IMR-90 (cell line): ENCODE measurements around the gene ANKRD1. TPM values are rescaled to one million over a fixed set of nuclear protein-coding genes. Genes with fewer than 3 reads are reported as not detected.
A peak's percentile ranks its signal among the peaks of the same experiment; 100 is the strongest.

Source experiments
- ATAC-seq: fragments of 200-7000 bp; cut with Tn5 transposase; 2 replicates; pipeline ENCODE4 v1.9.1; 2020; ENCODE audit warnings: low read depth, mild to moderate bottlenecking, moderate library complexity
- BruUV-seq: library from RNA; stranded (reverse); fragments of 400-500 nt; replicated peaks from 2 replicates; lab custom pipeline; 2021; lab: Mats Ljungman, UMichigan
- CTCF ChIA-PET: fragments of 300-600 bp; formaldehyde crosslinking; extraction: SDS; loops from one replicate; lab custom pipeline; 2021; ENCODE audit warnings: antibody characterized with exemption; lab: Yijun Ruan, JAX
- POLR2A ChIA-PET: fragments of 300-600 bp; sonication (Branson Sonifier 250); formaldehyde crosslinking; loops from one replicate; lab custom pipeline; 2022; ENCODE audit warnings: antibody characterized with exemption; ENCODE audit not compliant: unreplicated experiment; lab: Charles Lee
- DNase-seq: peaks from one replicate; pipeline ENCODE4 v3.0.0; 2013
- H2AFZ ChIP-seq: replicated peaks from 2 replicates; pipeline ENCODE3; 2013; ENCODE audit warnings: low read length, mild to moderate bottlenecking; ENCODE audit not compliant: poor library complexity
- H2AK5ac ChIP-seq: 2 replicates; pipeline ENCODE4 v1.6.1; 2013; ENCODE audit warnings: low read depth, low read length, inconsistent platforms
- H2AK9ac ChIP-seq: replicated peaks from 2 replicates; pipeline ENCODE3; 2013; ENCODE audit warnings: mild to moderate bottlenecking, low read depth, low read length, moderate library complexity; ENCODE audit not compliant: poor library complexity
- H2BK120ac ChIP-seq: 2 replicates; pipeline ENCODE4 v1.6.1; 2013; ENCODE audit warnings: low read depth, low read length, inconsistent platforms
- H2BK15ac ChIP-seq: 3 replicates; pipeline ENCODE4 v1.6.1; 2013; ENCODE audit warnings: low read depth, low read length, inconsistent platforms
- H2BK20ac ChIP-seq: 2 replicates; pipeline ENCODE4 v1.6.1; 2013; ENCODE audit warnings: low read depth, mild to moderate bottlenecking, inconsistent platforms, low read length, moderate library complexity
- H2BK5ac ChIP-seq: 2 replicates; pipeline ENCODE4 v1.6.1; 2013; ENCODE audit warnings: mild to moderate bottlenecking, low read depth, low read length, inconsistent platforms; ENCODE audit not compliant: poor library complexity, severe bottlenecking
- H3K14ac ChIP-seq: replicated peaks from 2 replicates; pipeline ENCODE4 v1.6.1; 2013; ENCODE audit warnings: low read depth, low read length, inconsistent platforms
- H3K18ac ChIP-seq: 2 replicates; pipeline ENCODE4 v1.6.1; 2013; ENCODE audit warnings: low read depth, low read length, control low read depth
- H3K23ac ChIP-seq: 2 replicates; pipeline ENCODE4 v1.6.1; 2013; ENCODE audit warnings: low read depth, low read length, inconsistent platforms
- H3K27ac ChIP-seq: 2 replicates; pipeline ENCODE4 v1.5.1; 2013; ENCODE audit warnings: mild to moderate bottlenecking, control low read depth, low read length; ENCODE audit not compliant: insufficient read depth
- H3K27me3 ChIP-seq: 2 replicates; pipeline ENCODE4 v1.6.1; 2013; ENCODE audit warnings: low read length; ENCODE audit not compliant: control insufficient read depth, insufficient read depth
- H3K36me3 ChIP-seq: 2 replicates; pipeline ENCODE4 v1.6.1; 2013; ENCODE audit warnings: low read length, mixed read lengths; ENCODE audit not compliant: control insufficient read depth, insufficient read depth
- H3K4ac ChIP-seq: 2 replicates; pipeline ENCODE4 v1.6.1; 2013; ENCODE audit warnings: low read depth, low read length, inconsistent platforms
- H3K4me1 ChIP-seq: 2 replicates; pipeline ENCODE4 v1.6.1; 2013; ENCODE audit warnings: low read length, mixed read lengths; ENCODE audit not compliant: control insufficient read depth, insufficient read depth
- H3K4me2 ChIP-seq: 2 replicates; pipeline ENCODE4 v1.6.1; 2013; ENCODE audit warnings: low read depth, mild to moderate bottlenecking, control low read depth, low read length, moderate library complexity
- H3K4me3 ChIP-seq: 2 replicates; pipeline ENCODE4 v1.5.1; 2013; ENCODE audit warnings: low read depth, mild to moderate bottlenecking, control low read depth, low read length, moderate library complexity; ENCODE audit not compliant: insufficient read depth
- H3K56ac ChIP-seq: 2 replicates; pipeline ENCODE4 v1.6.1; 2013; ENCODE audit warnings: low read length, inconsistent platforms; ENCODE audit not compliant: insufficient read depth; ENCODE audit errors: extremely low read depth
- H3K79me1 ChIP-seq, 2 experiments: 2 replicates each; pipeline ENCODE4 v1.6.1; 2013; ENCODE audit warnings: low read length in 2 of 2, inconsistent platforms in 1 of 2, low read depth in 1 of 2
- H3K9ac ChIP-seq: 2 replicates; pipeline ENCODE4 v1.6.1; 2013; ENCODE audit warnings: low read depth, low read length, control low read depth
- H3K9me1 ChIP-seq: 2 replicates; pipeline ENCODE4 v1.6.1; 2013; ENCODE audit warnings: low read length, inconsistent platforms; ENCODE audit not compliant: insufficient read depth
- H3K9me3 ChIP-seq: 2 replicates; pipeline ENCODE4 v1.6.1; 2013; ENCODE audit warnings: low read length; ENCODE audit not compliant: control insufficient read depth, insufficient read depth
- H4K20me1 ChIP-seq: 2 replicates; pipeline ENCODE4 v1.6.1; 2013; ENCODE audit warnings: low read length, inconsistent platforms; ENCODE audit not compliant: insufficient read depth
- H4K5ac ChIP-seq: 2 replicates; pipeline ENCODE4 v1.6.1; 2013; ENCODE audit warnings: mild to moderate bottlenecking, low read depth, low read length, control low read depth
- H4K8ac ChIP-seq, 2 experiments: 2 replicates each; pipeline ENCODE4 v1.6.1; 2013; ENCODE audit warnings: low read depth in 2 of 2, low read length in 2 of 2, control low read depth in 1 of 2, inconsistent platforms in 1 of 2
- H4K91ac ChIP-seq: 2 replicates; pipeline ENCODE4 v1.6.1; 2013; ENCODE audit warnings: low read depth, low read length, inconsistent platforms; ENCODE audit not compliant: insufficient read depth
- BHLHE40 ChIP-seq: fragments of 150-350 bp; IDR thresholded peaks from 2 replicates; pipeline ENCODE4 v1.6.1; 2016; ENCODE audit warnings: mild to moderate bottlenecking, low read depth, low read length
- CTCF ChIP-seq: conservative IDR thresholded peaks from 2 replicates; pipeline ENCODE4 v1.5.1; 2012; ENCODE audit warnings: mild to moderate bottlenecking, low read depth, low read length, improper control_type of control experiment
- ELK1 ChIP-seq: fragments of 150-350 bp; IDR thresholded peaks from 2 replicates; pipeline ENCODE4 v1.6.1; 2016; ENCODE audit warnings: low read depth, mild to moderate bottlenecking, low read length, moderate library complexity, borderline replicate concordance
- FOS ChIP-seq: fragments of 150-350 bp; IDR thresholded peaks from 2 replicates; pipeline ENCODE4 v1.6.1; 2016; ENCODE audit warnings: low read depth, low read length
- MAFK ChIP-seq: IDR thresholded peaks from 2 replicates; pipeline ENCODE4 v1.6.1; 2012; ENCODE audit warnings: low read depth, low read length, improper control_type of control experiment
- MAZ ChIP-seq: IDR thresholded peaks from 2 replicates; pipeline ENCODE4 v1.6.1; 2012; ENCODE audit warnings: low read depth, mild to moderate bottlenecking, low read length, improper control_type of control experiment, moderate library complexity, borderline replicate concordance
- MXI1 ChIP-seq: IDR thresholded peaks from 2 replicates; pipeline ENCODE4 v1.6.1; 2012; ENCODE audit warnings: low read depth, mild to moderate bottlenecking, low read length, moderate library complexity, borderline replicate concordance
- NFE2L2 ChIP-seq: fragments of 150-350 bp; IDR thresholded peaks from 2 replicates; pipeline ENCODE4 v1.6.1; 2016; ENCODE audit warnings: low read depth, mild to moderate bottlenecking, low read length
- RCOR1 ChIP-seq: IDR thresholded peaks from 2 replicates; pipeline ENCODE4 v1.6.1; 2012; ENCODE audit warnings: mild to moderate bottlenecking, low read length, improper control_type of control experiment; ENCODE audit not compliant: insufficient replicate concordance
- SMC3 ChIP-seq: fragments of 150-350 bp; IDR thresholded peaks from 2 replicates; pipeline ENCODE4 v1.6.1; 2016; ENCODE audit warnings: low read depth, mild to moderate bottlenecking, antibody characterized with exemption, low read length, moderate library complexity
- USF2 ChIP-seq: fragments of 150-350 bp; IDR thresholded peaks from 2 replicates; pipeline ENCODE4 v1.6.1; 2017; ENCODE audit warnings: mild to moderate bottlenecking, antibody characterized with exemption, low read length, low read depth
- WGBS, 2 experiments: methylation state at CpG; one replicate each; pipeline versions ENCODE4 v1.1.5 to v1.1.7; 2013; ENCODE audit warnings: missing lambda C conversion rate in 2 of 2; ENCODE audit not compliant: insufficient read length in 1 of 2; ENCODE audit errors: extremely low coverage in 2 of 2; 5-methylcytosine and 5-hydroxymethylcytosine counted together
- dilution Hi-C: fragments of 300-500 bp; cut with HindIII; formaldehyde crosslinking; loops from one replicate; pipeline ENCODE4 v1.14.3; 2018; ENCODE audit warnings: low sequenced_read_pairs; ENCODE audit not compliant: unreplicated experiment
- in situ Hi-C: fragments of 300-500 bp; cut with MboI; formaldehyde crosslinking; loops from 3 replicates; pipeline ENCODE4 v1.14.3; 2019; ENCODE audit warnings: low sequenced_read_pairs, inconsistent platforms, mixed read lengths
- intact Hi-C: fragments of 100-400 bp; cut with micrococcal nuclease; formaldehyde crosslinking; loops from 2 replicates; pipeline ENCODE4 v1.10.0; 2022
- polyA plus RNA-seq, 3 experiments: library from polyadenylated mRNA; depleted of rRNA; stranded (reverse); fragments of >200 nt; gene quantifications; 2 replicates each; pipeline ENCODE4 v1.2.3, GENCODE V29; 2012; ENCODE audit warnings: low replicate concordance in 1 of 3
- total RNA-seq: library from RNA; depleted of rRNA; stranded (reverse); fragments of >200 nt; gene quantifications from 2 replicates; pipeline ENCODE4 v1.2.3, GENCODE V29; 2012

Gene ANKRD1
- total and polyA plus RNA-seq, 2 of the 4 experiments (the other 2 are of a cell fraction), result 7.4 to 10.8 TPM

- H3K18ac ChIP-seq, result no peak overlapping the region
- H3K9me1 ChIP-seq, result peaks cover 7% of the 10 kb centered on the region
- peak overlapping the region; percentile 64; the same call in 1 of the 2 replicates for H3K4ac ChIP-seq
- no peak overlapping the region for H4K5ac ChIP-seq
- no peak for TF ChIP-seq USF2
- no peak for TF ChIP-seq SMC3
- TF ChIP-seq BHLHE40, result no peak
- TF ChIP-seq CTCF, result no peak
- TF ChIP-seq NFE2L2, result no peak
- TF ChIP-seq RCOR1, result no peak
- no peak for TF ChIP-seq MAFK
- no peak for TF ChIP-seq MXI1
- no peak for TF ChIP-seq MAZ
- TF ChIP-seq FOS, result no peak
- TF ChIP-seq ELK1, result no peak
- H4K20me1 ChIP-seq, result no peaks in the 10 kb centered on the region
- H3K27me3 ChIP-seq, result no peaks in the 10 kb centered on the region
- 60% methylated on average over 1 of the region's 1 CpG; no CpG with 5 or more reads in 1 of the 2 experiments for WGBS, 2 experiments
- H3K4me2 ChIP-seq, result no peak overlapping the region
- no peaks in the 10 kb centered on the region for H3K79me1 ChIP-seq
- intact Hi-C loops (no loop called here), in situ Hi-C loops (no loop called here), dilution Hi-C loops (no loop called here)
- H3K14ac ChIP-seq, result no peak overlapping the region; the same call in 1 of the 2 replicates
- H2BK120ac ChIP-seq, result peak overlapping the region; percentile 60
- H4K91ac ChIP-seq, result no peak overlapping the region
- no peaks in the 10 kb centered on the region for H3K36me3 ChIP-seq
- no peak overlapping the region for H2AFZ ChIP-seq
- H3K27ac ChIP-seq, result no peak overlapping the region
- peaks cover 6% of the 10 kb centered on the region; the same call in 1 of the 2 replicates for H3K4me1 ChIP-seq
- H2BK20ac ChIP-seq, result peak overlapping the region; percentile 75
- no peak overlapping the region for H3K56ac ChIP-seq
- H2AK9ac ChIP-seq, result no peak overlapping the region
- ATAC-seq, result no peak
- ChIA-PET CTCF (interaction anchor here (1.1 kb wide), 1 partner anchor 47 kb away, joined by 4 read pairs; no protein-coding TSS in a partner anchor), POLR2A (no interaction called here)
- H3K9ac ChIP-seq, result no peak overlapping the region
- H3K23ac ChIP-seq, result no peak overlapping the region; the same call in 1 of the 2 replicates
- no peak overlapping the region for H2AK5ac ChIP-seq
- peak overlapping the region; percentile 30 for H2BK5ac ChIP-seq
- 0 out of 4 replicates have a peak overlapping the region, but pooled peaks of 1 of the 2 experiments have one; percentile 1 for H4K8ac ChIP-seq
- no peaks in the 10 kb centered on the region for H3K9me3 ChIP-seq
- no peak for DNase-seq
- no peak overlapping the region for H3K4me3 ChIP-seq
- no TSS peak for BruUV-seq
- H2BK15ac ChIP-seq, result peak overlapping the region; percentile 34; the same call in 1 of the 3 replicates
Observed at GRCh38 chr10:90959826-90960225, 38.9 kb upstream of the ANKRD1 start.
